HEK293 (cell line): ENCODE measurements around the gene MCM8.

Source experiments
- CTCF ChIA-PET: fragments of 350-600 bp; formaldehyde crosslinking; extraction: SDS; loops from one replicate; lab custom pipeline; 2021; ENCODE audit warnings: antibody characterized with exemption; lab: Yijun Ruan, JAX
- POLR2A ChIA-PET: fragments of 300-600 bp; formaldehyde crosslinking; extraction: SDS; loops from one replicate; lab custom pipeline; 2020; ENCODE audit warnings: antibody characterized with exemption, inconsistent platforms; lab: Yijun Ruan, JAX
- H3K27ac ChIP-seq: fragments of 200-500 bp; sonication (Bioruptor generic); 2 replicates; pipeline ENCODE4 v1.5.1; 2014; ENCODE audit warnings: low read depth, low read length, control low read depth, inconsistent platforms; ENCODE audit errors: extremely low read depth
- H3K36me3 ChIP-seq, 2 experiments: fragments of 200-500 bp in 1 of 2; sonication (Bioruptor generic) in 1 of 2; 1 replicate in 1 of 2; 2 replicates in 1 of 2; pipeline ENCODE4 v1.5.1; 2014 to 2017; ENCODE audit warnings: inconsistent platforms in 2 of 2, low read length in 2 of 2; ENCODE audit not compliant: control insufficient read depth in 2 of 2, insufficient read depth in 1 of 2
- H3K4me1 ChIP-seq: fragments of 200-500 bp; sonication (Bioruptor generic); 2 replicates; pipeline ENCODE4 v1.5.1; 2014; ENCODE audit warnings: mild to moderate bottlenecking, low read length, inconsistent platforms; ENCODE audit not compliant: control insufficient read depth, insufficient read depth
- H3K4me3 ChIP-seq: 2 replicates; pipeline ENCODE4 v1.5.1; 2011; ENCODE audit warnings: low read depth, mild to moderate bottlenecking, control low read depth, low read length, moderate library complexity
- H3K9me3 ChIP-seq: fragments of 200-500 bp; sonication (Bioruptor generic); 2 replicates; pipeline ENCODE4 v1.5.1; 2014; ENCODE audit warnings: low read depth, low read length, inconsistent platforms; ENCODE audit not compliant: control insufficient read depth, insufficient read depth
- KLF8 ChIP-seq: fragments of 450-650 bp; formaldehyde crosslinking; IDR thresholded peaks from 2 replicates; pipeline ENCODE4 v1.5.1; 2016; ENCODE audit warnings: missing biosample characterization, missing genetic modification characterization
- KLF9 ChIP-seq: fragments of 450-650 bp; formaldehyde crosslinking; IDR thresholded peaks from 2 replicates; pipeline ENCODE4 v1.5.1; 2016; ENCODE audit warnings: missing biosample characterization, missing genetic modification characterization, low read depth
- PRDM4 ChIP-seq: fragments of 450-650 bp; formaldehyde crosslinking; IDR thresholded peaks from 2 replicates; pipeline ENCODE4 v1.5.1; 2017; ENCODE audit warnings: missing biosample characterization, missing genetic modification characterization
- TSHZ1 ChIP-seq: fragments of 450-650 bp; formaldehyde crosslinking; IDR thresholded peaks from 2 replicates; pipeline ENCODE4 v1.5.1; 2016; ENCODE audit warnings: missing biosample characterization, missing genetic modification characterization, borderline replicate concordance
- ZBTB10 ChIP-seq: fragments of 450-650 bp; formaldehyde crosslinking; IDR thresholded peaks from 2 replicates; pipeline ENCODE4 v1.5.1; 2016; ENCODE audit warnings: missing biosample characterization, missing genetic modification characterization
- ZBTB49 ChIP-seq: fragments of 450-650 bp; formaldehyde crosslinking; IDR thresholded peaks from 2 replicates; pipeline ENCODE4 v1.5.1; 2016; ENCODE audit warnings: missing biosample characterization, missing genetic modification characterization, low read depth
- ZNF155 ChIP-seq: fragments of 450-650 bp; formaldehyde crosslinking; IDR thresholded peaks from 2 replicates; pipeline ENCODE4 v1.5.1; 2016; ENCODE audit warnings: missing biosample characterization, missing genetic modification characterization
- ZNF24 ChIP-seq: fragments of 450-650 bp; formaldehyde crosslinking; IDR thresholded peaks from 2 replicates; pipeline ENCODE4 v1.5.1; 2016; ENCODE audit warnings: missing biosample characterization, missing genetic modification characterization
- ZNF398 ChIP-seq: fragments of 450-650 bp; formaldehyde crosslinking; IDR thresholded peaks from 2 replicates; pipeline ENCODE4 v1.5.1; 2017; ENCODE audit warnings: missing biosample characterization, missing genetic modification characterization
- ZNF610 ChIP-seq: fragments of 450-650 bp; formaldehyde crosslinking; IDR thresholded peaks from 2 replicates; pipeline ENCODE4 v1.5.1; 2016; ENCODE audit warnings: missing biosample characterization, missing genetic modification characterization, borderline replicate concordance
- ZNF658 ChIP-seq: fragments of 450-650 bp; formaldehyde crosslinking; IDR thresholded peaks from 2 replicates; pipeline ENCODE4; 2016; ENCODE audit warnings: missing biosample characterization, missing genetic modification characterization
- ZNF747 ChIP-seq: fragments of 450-650 bp; formaldehyde crosslinking; IDR thresholded peaks from 2 replicates; pipeline ENCODE4 v1.5.1; 2016; ENCODE audit warnings: missing biosample characterization, missing genetic modification characterization

Gene MCM8

GRCh38 chr20:5975778-5976177 is 25.3 kb downstream of the MCM8 start:
- Histone ChIP-seq H3K36me3 (peaks cover 30 to 82% of the 10 kb centered on the region in 2 experiments; a peak in 2 of 3 replicates), H3K27ac (no peak overlapping the region), H3K4me3 (no peak overlapping the region), H3K9me3 (no peaks in the 10 kb centered on the region), H3K4me1 (no peaks in the 10 kb centered on the region)
- TF ChIP-seq ZNF398 (tag by site-specific recombination) (no peak), ZNF610 (no peak), ZNF155 (no peak), ZNF658 (tag by site-specific recombination) (no peak)
- ChIA-PET CTCF (interaction anchor here (0.5 to 0.8 kb wide), 2 partner anchors 77 to 102 kb away, joined by 3 read pairs; no protein-coding TSS in a partner anchor), POLR2A (interaction anchor here (0.7 kb wide), 1 partner anchor 9 kb away, joined by 4 read pairs; no protein-coding TSS in a partner anchor)

- CTCF ChIA-PET, result interaction anchor here (1.0 kb wide), 1 partner anchor 13 kb away, joined by 5 read pairs; no protein-coding TSS in a partner anchor
Measured at GRCh38 chr20:5977223-5977622, 26.8 kb downstream of the MCM8 start.

More at GRCh38 chr20:5977223-5977622, 26.8 kb downstream of the MCM8 start:
- Histone ChIP-seq H3K36me3 (peaks cover 28 to 86% of the 10 kb centered on the region in 2 experiments; a peak in 2 of 3 replicates), H3K4me1 (no peaks in the 10 kb centered on the region), H3K27ac (no peak overlapping the region), H3K4me3 (no peak overlapping the region), H3K9me3 (no peaks in the 10 kb centered on the region)
- no peak for TF ChIP-seq ZBTB49 (tag by site-specific recombination)
- TF ChIP-seq ZNF24, result no peak
- TF ChIP-seq KLF9, result no peak
- TF ChIP-seq PRDM4 (tag by site-specific recombination), result no peak
- no peak for TF ChIP-seq KLF8 (tag by site-specific recombination)
- TF ChIP-seq ZNF747 (tag by site-specific recombination), result no peak
- no peak for TF ChIP-seq TSHZ1
- TF ChIP-seq ZBTB10 (tag by site-specific recombination), result no peak
- POLR2A ChIA-PET, result no interaction called here
